ENCODE measurements around the gene PPFIBP1.

The PPFIBP1 gene

GRCh38 chr12:27551172-27551840 lies 27.3 kb downstream of the PPFIBP1 start:
- Histone ChIP-seq H3K27ac (ENCODE audit: low read length) (no peak overlapping the region), H3K79me2 (ENCODE audit: low read length) (no peaks in the 10 kb centered on the region), H3F3A (ENCODE audit: insufficient read depth, low read length) (no peaks in the 10 kb centered on the region), H3K4me1 (ENCODE audit: low read length) (no peaks in the 10 kb centered on the region), H3K9ac (ENCODE audit: low read length) (no peak overlapping the region), H3K4me3 (ENCODE audit: low read length) (no peak overlapping the region), H3K4me2 (ENCODE audit: low read depth, low read length) (no peak overlapping the region), H2AFZ (ENCODE audit: low read length) (no peak overlapping the region), H3K36me3 (replicated peaks; ENCODE audit: insufficient read depth, low read length) (no peaks in the 10 kb centered on the region), H3K9me2 (replicated peaks; ENCODE audit: insufficient read depth, low read length) (no peaks in the 10 kb centered on the region), H3K9me3 (replicated peaks; ENCODE audit: insufficient read depth, low read length) (no peaks in the 10 kb centered on the region), H4K20me1 (ENCODE audit: insufficient read depth, low read length) (no peaks in the 10 kb centered on the region), H3K27me3 (replicated peaks; ENCODE audit: insufficient read depth, low read length) (no peaks in the 10 kb centered on the region)
- no peak for DNase-seq
- no peak for TF ChIP-seq CTCF (IDR thresholded peaks at IDR 0.05; ENCODE audit: low read length)
- TF ChIP-seq EZH2 (optimal IDR thresholded peaks at IDR 0.05; ENCODE audit: low read depth, low read length), result no peak
- no peak for TF ChIP-seq EZH2phosphoT487 (IDR thresholded peaks at IDR 0.05; ENCODE audit: low read length)

DNA sequence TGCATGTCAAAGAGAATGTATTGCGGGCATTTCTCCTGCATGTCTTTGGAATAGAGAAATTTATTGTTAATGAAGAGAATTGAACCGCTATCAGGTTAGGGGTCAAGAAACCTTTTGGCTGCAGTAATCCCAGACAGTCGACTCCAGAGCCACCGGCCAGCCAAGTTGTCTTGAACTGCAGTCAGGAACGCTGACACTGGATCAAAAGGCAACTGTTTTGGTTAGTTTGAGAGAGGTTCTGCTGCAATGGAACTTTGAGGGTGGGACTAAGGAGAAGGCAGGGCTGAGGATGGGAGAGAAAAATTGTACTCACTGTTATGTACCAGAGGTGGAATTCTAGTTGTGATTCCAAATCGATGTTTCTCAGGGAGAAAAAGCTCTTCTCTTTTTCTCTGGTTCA lies 28.2 kb downstream of the PPFIBP1 start:
- Histone ChIP-seq H3K4me3 (ENCODE audit: low read length) (no peak overlapping the region), H4K20me1 (ENCODE audit: insufficient read depth, low read length) (no peaks in the 10 kb centered on the region), H2AFZ (ENCODE audit: low read length) (no peak overlapping the region), H3K4me2 (ENCODE audit: low read depth, low read length) (no peak overlapping the region), H3K9me3 (replicated peaks; ENCODE audit: insufficient read depth, low read length) (no peaks in the 10 kb centered on the region), H3K36me3 (replicated peaks; ENCODE audit: insufficient read depth, low read length) (no peaks in the 10 kb centered on the region), H3F3A (ENCODE audit: insufficient read depth, low read length) (no peaks in the 10 kb centered on the region), H3K9ac (ENCODE audit: low read length) (no peak overlapping the region), H3K4me1 (ENCODE audit: low read length) (no peaks in the 10 kb centered on the region), H3K79me2 (ENCODE audit: low read length) (no peaks in the 10 kb centered on the region), H3K27ac (ENCODE audit: low read length) (no peak overlapping the region), H3K27me3 (replicated peaks; ENCODE audit: insufficient read depth, low read length) (no peaks in the 10 kb centered on the region), H3K9me2 (replicated peaks; ENCODE audit: insufficient read depth, low read length) (no peaks in the 10 kb centered on the region)
- TF ChIP-seq CTCF (IDR thresholded peaks at IDR 0.05; ENCODE audit: low read length) (no peak), EZH2 (optimal IDR thresholded peaks at IDR 0.05; ENCODE audit: low read depth, low read length) (no peak), EZH2phosphoT487 (IDR thresholded peaks at IDR 0.05; ENCODE audit: low read length) (no peak)
- DNase-seq, result no peak

GRCh38 chr12:27552886-27553560 lies 29.0 kb downstream of the PPFIBP1 start:
- Histone ChIP-seq H3F3A (ENCODE audit: insufficient read depth, low read length) (no peaks in the 10 kb centered on the region), H3K4me1 (ENCODE audit: low read length) (no peaks in the 10 kb centered on the region), H3K27me3 (replicated peaks; ENCODE audit: insufficient read depth, low read length) (no peaks in the 10 kb centered on the region), H3K9me2 (replicated peaks; ENCODE audit: insufficient read depth, low read length) (no peaks in the 10 kb centered on the region), H3K79me2 (ENCODE audit: low read length) (no peaks in the 10 kb centered on the region), H3K9me3 (replicated peaks; ENCODE audit: insufficient read depth, low read length) (no peaks in the 10 kb centered on the region), H2AFZ (ENCODE audit: low read length) (no peak overlapping the region), H3K36me3 (replicated peaks; ENCODE audit: insufficient read depth, low read length) (no peaks in the 10 kb centered on the region), H3K9ac (ENCODE audit: low read length) (no peak overlapping the region), H3K27ac (ENCODE audit: low read length) (no peak overlapping the region), H3K4me2 (ENCODE audit: low read depth, low read length) (no peak overlapping the region), H3K4me3 (ENCODE audit: low read length) (no peak overlapping the region), H4K20me1 (ENCODE audit: insufficient read depth, low read length) (no peaks in the 10 kb centered on the region)
- TF ChIP-seq CTCF (IDR thresholded peaks at IDR 0.05; ENCODE audit: low read length) (no peak), EZH2 (optimal IDR thresholded peaks at IDR 0.05; ENCODE audit: low read depth, low read length) (no peak), EZH2phosphoT487 (IDR thresholded peaks at IDR 0.05; ENCODE audit: low read length) (no peak)
- DNase-seq, result no peak

Data from MM.1S (cell line).